RWPE2 (cell line): ENCODE data around the gene COG1.
A peak's percentile ranks its signal among the peaks of the same experiment; 100 is the strongest.

ENCODE experiments used
- ATAC-seq: fragments of 200-7000 bp; cut with Tn5 transposase; 3 replicates; pipeline ENCODE4 v1.9.1; 2021; ENCODE audit warnings: low read depth
- DNase-seq: peaks from one replicate; pipeline ENCODE4 v3.0.0-alpha.2; 2020; ENCODE audit warnings: low spot score
- H3K27ac ChIP-seq: fragments of 450-650 bp; 2 replicates; pipeline ENCODE4 v1.5.1; 2017; ENCODE audit warnings: mild to moderate bottlenecking; ENCODE audit not compliant: poor library complexity, severe bottlenecking
- H3K27me3 ChIP-seq: fragments of 250-450 bp; sonication (Bioruptor Pico); 2 replicates; pipeline ENCODE4 v1.5.1; 2021; ENCODE audit warnings: mild to moderate bottlenecking, moderate library complexity; ENCODE audit not compliant: insufficient read depth, poor library complexity, severe bottlenecking
- H3K36me3 ChIP-seq: fragments of 250-450 bp; sonication (Bioruptor Pico); 2 replicates; pipeline ENCODE4 v1.5.1; 2020; ENCODE audit warnings: low read depth, mild to moderate bottlenecking, moderate library complexity
- H3K4me1 ChIP-seq: fragments of 250-450 bp; sonication (Bioruptor Pico); 2 replicates; pipeline ENCODE4 v1.5.1; 2021; ENCODE audit warnings: mild to moderate bottlenecking, moderate library complexity; ENCODE audit not compliant: insufficient read depth, poor library complexity, severe bottlenecking
- H3K4me3 ChIP-seq: fragments of 250-450 bp; sonication (Bioruptor Pico); 2 replicates; pipeline ENCODE4 v1.5.1; 2021; ENCODE audit warnings: mild to moderate bottlenecking, moderate library complexity; ENCODE audit not compliant: severe bottlenecking
- H3K9me3 ChIP-seq: fragments of 250-450 bp; sonication (Bioruptor Pico); 2 replicates; pipeline ENCODE4 v1.5.1; 2021; ENCODE audit warnings: mild to moderate bottlenecking, moderate library complexity; ENCODE audit not compliant: severe bottlenecking
- TF ChIP-seq, protein P1 (sequence below): fragments of 450-650 bp; IDR thresholded peaks from one replicate; pipeline ENCODE4 v1.5.1; 2017; ENCODE audit warnings: mild to moderate bottlenecking, moderate library complexity; ENCODE audit not compliant: poor library complexity, severe bottlenecking

COG1 gene

DNA sequence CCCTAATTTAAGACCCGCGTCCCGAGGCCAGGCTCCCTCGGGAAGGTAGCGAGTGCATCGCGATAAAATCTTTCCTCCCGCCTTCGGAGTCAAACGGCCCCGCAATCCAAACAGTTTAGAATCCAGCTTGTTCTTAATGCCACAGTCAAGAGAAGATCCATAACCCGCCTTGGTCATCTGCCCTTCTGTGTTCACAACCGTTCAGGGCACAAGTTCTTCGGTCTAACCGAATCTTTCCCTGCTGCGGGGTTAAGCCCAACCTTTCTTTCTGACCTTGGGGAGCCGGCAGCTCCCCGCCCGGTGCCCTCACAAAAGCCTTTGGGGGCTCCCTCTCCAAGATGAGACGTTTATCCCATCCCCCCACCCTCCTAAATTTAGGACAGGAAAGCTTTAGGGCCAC lies 38.5 kb downstream of the COG1 start:
- DNase-seq (no peak), ATAC-seq (no peak)
- H3K4me1 ChIP-seq, result peaks cover 37% of the 10 kb centered on the region
- H3K4me3 ChIP-seq, result peak overlapping the region; percentile 85
- H3K27ac ChIP-seq, result peak overlapping the region; percentile 46
- TF ChIP-seq, protein P1, sequence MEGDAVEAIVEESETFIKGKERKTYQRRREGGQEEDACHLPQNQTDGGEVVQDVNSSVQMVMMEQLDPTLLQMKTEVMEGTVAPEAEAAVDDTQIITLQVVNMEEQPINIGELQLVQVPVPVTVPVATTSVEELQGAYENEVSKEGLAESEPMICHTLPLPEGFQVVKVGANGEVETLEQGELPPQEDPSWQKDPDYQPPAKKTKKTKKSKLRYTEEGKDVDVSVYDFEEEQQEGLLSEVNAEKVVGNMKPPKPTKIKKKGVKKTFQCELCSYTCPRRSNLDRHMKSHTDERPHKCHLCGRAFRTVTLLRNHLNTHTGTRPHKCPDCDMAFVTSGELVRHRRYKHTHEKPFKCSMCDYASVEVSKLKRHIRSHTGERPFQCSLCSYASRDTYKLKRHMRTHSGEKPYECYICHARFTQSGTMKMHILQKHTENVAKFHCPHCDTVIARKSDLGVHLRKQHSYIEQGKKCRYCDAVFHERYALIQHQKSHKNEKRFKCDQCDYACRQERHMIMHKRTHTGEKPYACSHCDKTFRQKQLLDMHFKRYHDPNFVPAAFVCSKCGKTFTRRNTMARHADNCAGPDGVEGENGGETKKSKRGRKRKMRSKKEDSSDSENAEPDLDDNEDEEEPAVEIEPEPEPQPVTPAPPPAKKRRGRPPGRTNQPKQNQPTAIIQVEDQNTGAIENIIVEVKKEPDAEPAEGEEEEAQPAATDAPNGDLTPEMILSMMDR, result no peak
- peaks cover 38% of the 10 kb centered on the region for H3K36me3 ChIP-seq
- no peaks in the 10 kb centered on the region for H3K9me3 ChIP-seq
- H3K27me3 ChIP-seq, result no peaks in the 10 kb centered on the region

DNA sequence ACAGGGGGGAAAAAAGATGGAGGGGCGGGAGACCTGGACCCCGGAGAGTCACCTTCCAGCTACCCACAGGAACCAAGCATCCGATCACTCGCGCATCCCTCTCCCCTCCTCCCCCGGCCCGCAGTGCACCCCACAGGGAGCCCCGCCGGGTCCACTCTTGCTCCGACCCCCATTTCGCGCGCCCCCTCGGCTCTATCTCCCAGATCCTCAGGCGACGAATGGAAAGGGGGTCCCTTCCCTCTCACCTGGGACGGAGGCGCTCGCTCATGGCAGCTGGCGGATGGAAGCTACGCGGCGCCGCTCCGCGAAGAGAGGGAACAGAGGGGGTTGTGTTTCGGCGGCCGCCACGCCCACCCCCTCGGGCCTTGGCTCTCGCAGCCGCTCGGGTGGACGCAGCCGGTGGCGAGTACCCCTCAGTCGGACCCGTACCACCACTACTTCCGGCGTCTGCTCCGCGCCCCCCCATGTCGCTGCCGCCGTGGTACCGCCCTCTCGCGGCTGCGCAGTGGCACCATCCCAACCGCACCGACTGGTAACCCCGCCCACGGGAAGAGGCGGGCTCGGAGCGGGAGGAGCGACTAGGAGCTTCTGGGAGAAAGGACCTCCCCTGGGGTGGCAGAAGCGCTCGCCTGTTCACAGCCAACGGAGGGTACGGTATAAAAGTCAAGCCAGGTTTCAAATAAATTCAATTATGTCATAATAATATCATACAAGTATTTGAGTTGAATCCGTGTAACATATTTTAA lies 39.2 kb downstream of the COG1 start:
- DNase-seq, result peak; percentile 96
- Histone ChIP-seq H3K27me3 (no peaks in the 10 kb centered on the region), H3K4me1 (peaks cover 32% of the 10 kb centered on the region), H3K27ac (peak overlapping the region; percentile 46), H3K4me3 (peak overlapping the region; percentile 85), H3K9me3 (no peaks in the 10 kb centered on the region), H3K36me3 (peaks cover 38% of the 10 kb centered on the region)
- ATAC-seq, result peak; percentile 85
- TF ChIP-seq, protein P1, result no peak

DNA sequence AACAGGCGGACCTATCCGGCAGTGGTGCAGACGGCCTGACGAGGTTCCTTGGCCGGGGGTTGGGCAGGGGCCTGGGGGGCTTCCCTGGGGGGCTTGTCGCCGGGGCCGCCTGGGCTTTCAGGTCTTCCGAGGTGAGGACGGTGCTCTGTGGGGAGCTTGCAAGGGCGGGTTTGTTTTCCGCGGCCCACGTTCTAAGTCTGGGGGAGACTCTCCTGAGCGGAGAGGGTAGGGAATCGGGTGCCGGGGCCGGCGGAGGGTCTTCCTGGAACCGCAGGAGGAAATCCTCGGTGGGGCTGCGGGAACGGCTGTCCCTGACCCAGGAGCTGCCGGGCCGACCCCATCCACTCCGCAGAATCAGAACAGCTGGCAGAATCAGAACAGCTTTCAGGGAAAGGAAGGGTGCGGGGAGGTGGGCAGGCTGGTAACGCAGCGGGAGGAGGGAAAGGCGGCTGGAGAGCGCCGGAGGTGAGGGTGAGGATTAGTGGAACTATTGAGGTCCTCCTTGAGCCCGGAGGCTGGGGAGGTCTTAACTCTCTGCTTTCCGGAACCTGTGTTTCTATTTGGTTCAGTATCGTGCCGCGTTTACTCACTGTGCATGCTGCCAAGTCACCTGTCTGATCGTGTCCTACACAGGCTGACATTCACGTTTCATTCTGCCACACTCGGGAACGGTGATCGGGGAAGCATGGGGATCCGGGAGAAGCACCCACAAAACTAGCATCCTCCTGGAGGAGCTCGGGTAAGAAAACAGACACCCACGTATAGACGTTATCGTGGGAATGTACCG lies 39.9 kb downstream of the COG1 start:
- no peak for DNase-seq
- Histone ChIP-seq H3K4me3 (peak overlapping the region; percentile 85), H3K9me3 (no peaks in the 10 kb centered on the region), H3K27ac (peak overlapping the region; percentile 46), H3K27me3 (no peaks in the 10 kb centered on the region), H3K36me3 (peaks cover 39% of the 10 kb centered on the region), H3K4me1 (peaks cover 24% of the 10 kb centered on the region)
- peak; percentile 45 for ATAC-seq
- TF ChIP-seq, protein P1, result no peak

DNA sequence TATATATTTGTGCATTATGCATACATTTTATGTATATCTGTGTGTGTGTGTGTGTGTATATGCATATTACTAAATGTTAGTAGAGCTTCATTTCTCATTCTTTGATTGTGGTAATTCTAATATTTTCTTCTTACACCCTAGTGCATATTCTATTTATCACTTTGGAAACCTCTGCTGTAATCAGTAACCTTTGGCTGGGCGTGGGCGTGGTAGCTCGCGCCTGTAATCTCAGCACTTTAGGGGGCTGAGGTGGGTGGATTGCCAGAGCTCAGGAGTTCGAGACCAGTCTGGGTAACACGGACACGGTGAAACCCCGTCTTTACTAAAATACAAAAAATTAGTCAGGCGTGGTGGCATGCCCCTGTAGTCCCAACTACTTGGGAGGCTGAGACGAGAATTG lies 41.9 kb downstream of the COG1 start:
- Histone ChIP-seq H3K36me3 (peaks cover 38% of the 10 kb centered on the region), H3K4me3 (no peak overlapping the region), H3K27ac (no peak overlapping the region), H3K27me3 (no peaks in the 10 kb centered on the region), H3K9me3 (no peaks in the 10 kb centered on the region), H3K4me1 (peaks cover 8% of the 10 kb centered on the region)
- TF ChIP-seq, protein P1, result no peak
- ATAC-seq (no peak), DNase-seq (no peak)
